ENCODE results near the gene ACAD10.

GRCh38 chr12:111638556-111638955, 47.3 kb upstream of the ACAD10 start:
- TF ChIP-seq EZH2 (IDR thresholded peaks at IDR 0.05; ENCODE audit: insufficient read depth, low read length) (no peak), CTCF (IDR thresholded peaks at IDR 0.05; ENCODE audit: insufficient read depth, low read depth, low read length) (no peak)
